HG02610 (cell line): ENCODE measurements around the gene GOLGA6B.
A peak's percentile ranks its signal among the peaks of the same experiment; 100 is the strongest.
"Not testable (repeated sequence)": the region's sequence is repeated elsewhere in the genome, so short reads cannot be mapped to it uniquely, and the experiment has no call there.

Experiments
- ATAC-seq: cut with Tn5 transposase; IDR thresholded peaks from one replicate; pipeline ENCODE4 v1.9.1; 2021; ENCODE audit warnings: mild to moderate bottlenecking, moderate library complexity; ENCODE audit not compliant: unreplicated experiment

GOLGA6B gene

GRCh38 chr15:72661081-72661480 lies 6.6 kb downstream of the GOLGA6B start:
- ATAC-seq, result not testable (repeated sequence)

- ATAC-seq, result not testable (repeated sequence)
These were observed 9.4 kb downstream of the GOLGA6B start for GRCh38 chr15:72663931-72664330.

DNA sequence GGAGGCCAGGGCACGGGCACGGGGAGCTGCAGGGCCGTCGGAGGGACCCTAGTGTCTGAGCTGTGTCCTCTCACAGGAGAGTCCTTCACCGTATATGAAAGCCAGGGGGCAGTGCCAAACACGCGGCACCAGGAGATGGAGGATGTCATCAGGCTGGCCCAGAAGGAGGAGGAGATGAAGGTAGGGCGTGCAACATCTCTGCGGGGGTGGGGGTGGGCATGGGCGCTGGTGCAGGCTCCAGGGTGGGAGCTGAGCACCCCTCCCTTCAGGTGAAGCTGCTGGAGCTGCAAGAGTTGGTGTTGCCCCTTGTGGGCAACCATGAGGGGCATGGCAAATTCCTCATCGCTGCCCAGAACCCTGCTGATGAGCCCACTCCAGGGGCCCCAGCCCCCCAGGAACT lies 11.2 kb downstream of the GOLGA6B start:
- not testable (repeated sequence) for ATAC-seq

DNA sequence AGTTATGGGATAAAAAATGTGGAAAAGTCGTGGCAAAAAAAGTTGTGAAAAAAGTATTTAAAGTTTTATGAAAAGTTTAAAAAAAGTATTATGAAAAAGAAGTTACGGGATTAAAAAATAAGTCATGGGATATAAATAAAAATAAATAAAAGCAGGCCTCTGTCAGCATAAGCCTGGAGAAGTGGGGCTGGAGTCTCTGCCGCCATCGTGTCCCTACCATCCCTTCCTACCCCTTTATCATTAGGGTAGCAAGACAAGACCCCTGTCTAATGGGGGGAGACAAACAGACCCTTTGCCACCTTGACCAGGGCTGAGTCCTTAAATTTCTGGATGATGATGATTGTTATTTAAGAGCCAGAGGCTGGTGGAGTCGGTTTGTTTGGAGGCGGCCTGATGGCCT lies 15.3 kb downstream of the GOLGA6B start:
- not testable (repeated sequence) for ATAC-seq

GRCh38 chr15:72670656-72671352 lies 16.3 kb downstream of the GOLGA6B start:
- ATAC-seq, result peak; percentile 80

DNA sequence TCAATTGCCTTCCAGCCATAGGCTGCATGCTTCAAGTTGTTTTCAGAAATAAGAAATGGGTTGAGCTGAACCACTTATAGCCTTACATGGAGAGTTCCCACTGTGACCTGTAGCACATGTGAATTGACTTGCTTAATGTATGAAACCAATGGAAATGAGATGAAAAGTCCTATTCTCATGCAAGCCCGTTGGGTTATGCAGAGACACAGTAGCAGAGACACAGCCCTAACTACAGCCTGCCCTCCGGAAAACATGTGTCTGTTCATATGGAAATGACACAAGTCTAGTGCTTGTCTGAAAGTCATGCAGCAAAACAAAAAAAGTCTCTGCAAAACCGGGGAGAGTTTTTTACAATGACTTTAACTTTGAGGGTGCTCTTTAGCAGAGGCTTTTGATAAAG lies 17.0 kb downstream of the GOLGA6B start:
- ATAC-seq, result no peak

GRCh38 chr15:72676838-72677237 lies 22.3 kb downstream of the GOLGA6B start:
- ATAC-seq, result no peak

GRCh38 chr15:72680931-72681330 lies 26.4 kb downstream of the GOLGA6B start:
- ATAC-seq, result no peak

DNA sequence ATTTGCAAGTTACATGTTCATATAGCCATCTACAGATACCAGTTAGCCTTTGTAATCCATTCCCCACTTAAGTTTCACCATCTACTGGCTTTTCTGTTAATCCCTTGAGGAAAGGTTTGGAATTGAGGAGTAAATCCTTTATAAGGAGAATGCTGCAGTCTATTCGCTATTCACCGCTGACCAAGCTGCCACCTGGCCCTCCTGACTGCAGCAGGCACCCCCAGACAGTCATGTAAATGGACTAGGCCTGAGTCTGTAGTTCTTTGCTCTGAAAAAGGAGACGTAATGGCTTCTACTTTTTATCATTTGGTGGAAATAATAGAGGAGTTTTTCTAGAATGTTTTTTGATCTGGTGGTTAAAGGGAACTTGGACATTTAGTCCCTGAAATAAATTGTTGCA lies 28.3 kb downstream of the GOLGA6B start:
- ATAC-seq, result no peak

- ATAC-seq, result no peak
These were observed 30.9 kb downstream of the GOLGA6B start for GRCh38 chr15:72685301-72685924.

GRCh38 chr15:72685925-72686794 lies 31.7 kb downstream of the GOLGA6B start, which contains the start of the genes BBS4 and HIGD2B:
TSS of gene BBS4 (plus strand) at chr15:72686207. CDS start at chr15:72686228, 21 bp downstream.
TSS of gene HIGD2B (minus strand) at chr15:72686182. CDS start at chr15:72676374, 9,808 bp downstream.
- ATAC-seq, result peak; percentile 97

DNA sequence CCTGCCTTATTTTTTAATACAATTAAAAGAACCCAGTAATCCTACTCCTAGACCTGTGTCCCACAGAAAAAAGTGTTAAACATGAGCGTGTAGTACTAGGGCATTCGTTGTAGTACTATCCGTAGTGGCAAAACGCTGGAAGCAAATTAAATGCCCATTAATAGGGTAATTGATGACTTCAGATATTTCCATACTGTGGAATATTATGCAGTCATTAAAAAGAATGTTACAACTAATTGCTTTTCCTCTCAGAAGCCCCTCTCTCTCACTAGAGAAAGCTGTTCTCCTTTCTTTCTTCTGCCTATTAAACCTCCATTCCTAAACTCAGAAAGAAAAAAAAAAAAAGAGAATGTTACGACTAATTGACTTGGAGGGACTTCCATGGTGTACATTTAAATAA lies 34.2 kb downstream of the GOLGA6B start:
- no peak for ATAC-seq

GRCh38 chr15:72690938-72691337 lies 36.4 kb downstream of the GOLGA6B start:
- no peak for ATAC-seq

DNA sequence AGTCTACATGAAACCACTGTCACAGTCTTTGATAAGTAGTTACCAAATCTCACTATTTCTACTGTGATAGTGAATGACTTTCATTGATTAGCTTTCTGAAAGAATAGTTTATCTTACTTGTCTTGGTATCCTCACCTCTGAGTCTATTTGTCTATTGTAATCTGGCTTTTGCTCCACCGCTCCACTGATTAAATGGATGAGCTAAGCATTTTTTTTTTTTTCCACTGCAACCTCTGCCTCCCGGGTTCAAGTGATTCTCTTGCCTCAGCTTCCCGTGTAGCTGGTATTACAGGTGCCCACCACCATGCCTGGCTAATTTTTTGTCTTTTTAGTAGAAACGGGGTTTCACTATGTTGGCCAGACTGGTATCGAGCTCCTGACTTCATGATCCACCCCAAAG lies 44.4 kb downstream of the GOLGA6B start:
- no peak for ATAC-seq

DNA sequence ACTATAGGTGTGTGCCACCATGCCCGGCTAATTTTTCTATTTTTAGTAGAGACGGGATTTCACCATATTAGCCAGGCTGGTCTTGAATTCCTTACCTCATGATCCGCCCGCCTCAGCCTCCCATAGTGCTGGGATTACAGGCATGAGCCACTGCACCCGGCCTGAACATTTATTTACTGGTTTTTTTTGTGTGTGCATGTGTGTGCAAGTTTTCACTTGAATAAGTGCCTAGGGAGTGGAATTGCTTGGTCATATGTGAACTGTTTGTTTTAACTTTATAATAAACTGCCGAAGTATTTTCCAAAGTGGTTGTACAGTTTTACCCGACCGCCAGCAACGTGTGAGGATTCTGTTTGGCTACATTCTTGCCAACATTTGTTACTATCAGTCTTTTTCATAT lies 45.6 kb downstream of the GOLGA6B start:
- no peak for ATAC-seq

- ATAC-seq, result no peak
These were observed 51.8 kb downstream of the GOLGA6B start for GRCh38 chr15:72706266-72706665.

GRCh38 chr15:72708551-72709303 lies 54.2 kb downstream of the GOLGA6B start:
- not testable (repeated sequence) for ATAC-seq
